K562 (cell line): ENCODE data around the gene AKNAD1. TPM values are rescaled to one million over a fixed set of nuclear protein-coding genes. Genes with fewer than 3 reads are reported as not detected.

ENCODE experiments used
- ATF7 ChIP-seq: fragments of 450-650 bp; IDR thresholded peaks from 2 replicates; pipeline ENCODE4 v1.7.1; 2014; ENCODE audit warnings: mild to moderate bottlenecking, moderate library complexity
- ELF1 ChIP-seq: fragments of 200-800 bp; sonication (Bioruptor generic); IDR thresholded peaks from 2 replicates; pipeline ENCODE4 v1.6.1; 2016; ENCODE audit warnings: missing genetic modification characterization, missing compliant biosample characterization
- ETS2 ChIP-seq: IDR thresholded peaks from 2 replicates; pipeline ENCODE4 v1.6.1; 2016; ENCODE audit warnings: borderline replicate concordance, missing genetic modification characterization, mild to moderate bottlenecking, moderate library complexity, missing compliant biosample characterization; ENCODE audit not compliant: poor library complexity, severe bottlenecking
- FOS ChIP-seq: IDR thresholded peaks from 3 replicates; pipeline ENCODE4 v1.6.1; 2011; ENCODE audit not compliant: insufficient read length; ENCODE audit errors: extremely low read depth
- HNRNPK ChIP-seq: fragments of 200-400 bp; formaldehyde crosslinking; IDR thresholded peaks from one replicate; pipeline ENCODE4 v1.6.1; 2018; ENCODE audit warnings: mild to moderate bottlenecking, low read depth, low read length; ENCODE audit not compliant: poor library complexity, severe bottlenecking
- IRF2 ChIP-seq: sonication (generic); formaldehyde crosslinking; IDR thresholded peaks from 2 replicates; pipeline ENCODE4 v1.8.1; 2022; ENCODE audit warnings: mild to moderate bottlenecking, missing genetic modification reagents
- PCBP2 ChIP-seq: fragments of 200-400 bp; formaldehyde crosslinking; IDR thresholded peaks from 2 replicates; pipeline ENCODE4 v1.6.1; 2018; ENCODE audit warnings: low read length, low read depth, mild to moderate bottlenecking, moderate library complexity; ENCODE audit not compliant: poor library complexity, severe bottlenecking
- PHF8 ChIP-seq: fragments of 200-600 bp; sonication (generic); IDR thresholded peaks from 2 replicates; pipeline ENCODE4 v1.6.1; 2012; ENCODE audit warnings: mixed run types, mild to moderate bottlenecking, inconsistent platforms, low read length, moderate library complexity, borderline replicate concordance
- POLR2H ChIP-seq: IDR thresholded peaks from 2 replicates; pipeline ENCODE4 v1.6.1; 2016; ENCODE audit warnings: missing genetic modification characterization, low read depth, mild to moderate bottlenecking, control low read depth, missing compliant biosample characterization, moderate library complexity
- SAP30 ChIP-seq: fragments of 200-600 bp; sonication (generic); IDR thresholded peaks from 2 replicates; pipeline ENCODE4 v1.6.1; 2012; ENCODE audit warnings: borderline replicate concordance, low read depth, mild to moderate bottlenecking, moderate library complexity, low read length, control low read depth, inconsistent platforms; ENCODE audit not compliant: insufficient read depth, poor library complexity, severe bottlenecking
- SMAD4 ChIP-seq: fragments of 250-450 bp; sonication (Bioruptor Pico); conservative IDR thresholded peaks from 2 replicates; pipeline ENCODE4 v1.8.0; 2021; ENCODE audit warnings: inconsistent platforms, mild to moderate bottlenecking, moderate library complexity
- SMARCC2 ChIP-seq: fragments of 450-650 bp; IDR thresholded peaks from 2 replicates; pipeline ENCODE4 v1.6.1; 2017; ENCODE audit warnings: antibody characterized with exemption, moderate library complexity, mild to moderate bottlenecking, low read depth
- TAL1 ChIP-seq: fragments of 450-650 bp; IDR thresholded peaks from 2 replicates; pipeline ENCODE4 v1.6.1; 2016; ENCODE audit warnings: mild to moderate bottlenecking
- TGIF2 ChIP-seq: sonication (generic); formaldehyde crosslinking; IDR thresholded peaks from 2 replicates; pipeline ENCODE4 v1.8.1; 2022; ENCODE audit warnings: mild to moderate bottlenecking, missing genetic modification reagents, moderate library complexity
- XRCC3 ChIP-seq: fragments of 450-650 bp; IDR thresholded peaks from 2 replicates; pipeline ENCODE4 v1.6.1; 2017; ENCODE audit warnings: mild to moderate bottlenecking, moderate library complexity
- ZNF175 ChIP-seq: fragments of 200-800 bp; sonication (Bioruptor generic); IDR thresholded peaks from 2 replicates; pipeline ENCODE4 v1.6.1; 2016; ENCODE audit warnings: low read depth, mild to moderate bottlenecking, missing genetic modification characterization, missing compliant biosample characterization
- ZNF384 ChIP-seq: IDR thresholded peaks from 2 replicates; pipeline ENCODE4 v1.6.1; 2012; ENCODE audit warnings: low read depth, low read length, improper control_type of control experiment
- ZNF785 ChIP-seq: fragments of 250-450 bp; sonication (Bioruptor Pico); IDR thresholded peaks from 2 replicates; pipeline ENCODE4 v1.4.0; 2020; ENCODE audit warnings: mild to moderate bottlenecking
- polyA plus RNA-seq, 8 experiments: library from polyadenylated mRNA; depleted of rRNA in 4 of 8; stranded (reverse) in 5 of 8; unstranded in 3 of 8; fragments of >200 nt; fragmentation: Nextera tagmentation in 2 of 8; fragmentation: Illumina TruSeq in 1 of 8; extraction: Ambion mirVana in 2 of 8; extraction: Trizol in 1 of 8; gene quantifications; 2 replicates each; pipeline versions ENCODE4 v1.2.1 to v1.2.3, GENCODE V29; 2011 to 2014; ENCODE audit warnings: inconsistent platforms in 1 of 8, missing spikeins in 1 of 8
- total RNA-seq, 7 experiments: library from RNA; depleted of rRNA in 6 of 7; stranded (reverse); fragments of >200 nt in 6 of 7; fragmentation: Illumina TruSeq in 2 of 7; extraction: Trizol in 2 of 7; gene quantifications; 2 replicates each; pipeline versions ENCODE4 v1.2.1 to v1.2.3, GENCODE V29; 2011 to 2021; ENCODE audit warnings: low replicate concordance in 1 of 7
- TF ChIP-seq, protein P1 (sequence below): fragments of 450-650 bp; IDR thresholded peaks from 2 replicates; pipeline ENCODE4 v1.6.1; 2016; ENCODE audit warnings: antibody characterized with exemption
- TF ChIP-seq, protein P2 (sequence below): fragments of 450-650 bp; conservative IDR thresholded peaks from 2 replicates; pipeline ENCODE4 v1.6.1; 2016; ENCODE audit warnings: missing genetic modification characterization, low read depth, mild to moderate bottlenecking, missing compliant biosample characterization, moderate library complexity
- TF ChIP-seq, protein P3 (sequence below): sonication (generic); formaldehyde crosslinking; IDR thresholded peaks from 2 replicates; pipeline ENCODE4 v1.8.0; 2022; ENCODE audit warnings: mild to moderate bottlenecking, missing genetic modification reagents

Gene AKNAD1
- total and polyA plus RNA-seq, 9 of the 15 experiments (the other 6 are each of a cell fraction or from before 2014, with no cell fraction given): 0.13 to 0.30 TPM; not detected in 7

DNA sequence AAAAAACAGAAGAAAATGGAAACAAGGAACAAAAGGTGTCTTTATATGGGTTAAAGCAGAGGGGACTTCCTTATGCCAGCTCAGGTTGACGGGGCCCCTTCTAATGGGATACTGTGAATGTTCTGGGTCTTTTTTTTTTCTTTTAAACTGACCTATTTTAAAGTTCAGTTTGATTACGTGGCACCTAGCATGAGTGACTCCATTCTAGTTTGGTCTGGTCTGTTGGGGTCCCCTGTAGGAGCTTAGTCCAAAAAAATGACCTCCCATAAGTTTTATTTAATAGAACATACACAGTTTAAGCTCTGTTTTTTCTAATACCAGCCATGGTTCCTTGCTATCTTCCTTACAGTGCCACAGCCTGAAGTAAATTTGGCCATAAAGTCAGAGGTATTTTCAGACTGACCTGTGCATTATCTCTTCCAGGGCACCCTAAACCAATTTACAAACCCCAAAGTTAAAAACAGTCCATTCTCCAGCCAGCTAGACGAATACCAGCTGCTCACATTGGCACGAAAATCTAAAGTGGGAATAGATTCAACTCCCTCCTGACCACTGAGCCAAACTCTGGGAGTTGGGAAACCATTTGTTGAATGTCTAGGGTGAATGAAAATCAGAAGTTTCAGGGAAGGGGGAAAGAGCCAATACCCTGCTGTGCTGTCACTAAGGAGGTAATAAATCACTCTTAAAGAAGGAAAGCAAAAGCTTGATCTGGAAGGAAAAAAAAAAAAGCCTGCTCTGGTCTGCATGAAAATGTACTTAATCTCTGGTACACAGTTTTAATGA is 42.4 kb downstream of the AKNAD1 start (continued):
- TF ChIP-seq ETS2 (tag) (no peak), ATF7 (no peak), SMAD4 (CRISPR knock-in tag) (peak; percentile 42; the same call in 1 of the 2 replicates), ZNF175 (CRISPR knock-in tag) (peak; percentile 52; the same call in 1 of the 2 replicates), TAL1 (no peak), TGIF2 (CRISPR knock-in tag) (no peak), ZNF384 (peak; percentile 83; the same call in 1 of the 2 replicates), HNRNPK (no peak), ELF1 (tag) (no peak), POLR2H (tag) (no peak), FOS (no peak), ZNF785 (CRISPR knock-in tag) (no peak), SAP30 (no peak), PHF8 (no peak), SMARCC2 (no peak), XRCC3 (no peak), PCBP2 (no peak), IRF2 (CRISPR knock-in tag) (no peak)
- TF ChIP-seq, protein P1, sequence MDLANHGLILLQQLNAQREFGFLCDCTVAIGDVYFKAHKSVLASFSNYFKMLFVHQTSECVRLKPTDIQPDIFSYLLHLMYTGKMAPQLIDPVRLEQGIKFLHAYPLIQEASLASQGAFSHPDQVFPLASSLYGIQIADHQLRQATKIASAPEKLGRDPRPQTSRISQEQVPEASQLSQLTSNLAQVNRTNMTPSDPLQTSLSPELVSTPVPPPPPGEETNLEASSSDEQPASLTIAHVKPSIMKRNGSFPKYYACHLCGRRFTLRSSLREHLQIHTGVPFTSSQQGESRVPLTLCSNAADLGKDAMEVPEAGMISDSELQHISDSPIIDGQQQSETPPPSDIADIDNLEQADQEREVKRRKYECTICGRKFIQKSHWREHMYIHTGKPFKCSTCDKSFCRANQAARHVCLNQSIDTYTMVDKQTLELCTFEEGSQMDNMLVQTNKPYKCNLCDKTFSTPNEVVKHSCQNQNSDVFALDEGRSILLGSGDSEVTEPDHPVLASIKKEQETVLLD: no peak
- TF ChIP-seq, protein P2, sequence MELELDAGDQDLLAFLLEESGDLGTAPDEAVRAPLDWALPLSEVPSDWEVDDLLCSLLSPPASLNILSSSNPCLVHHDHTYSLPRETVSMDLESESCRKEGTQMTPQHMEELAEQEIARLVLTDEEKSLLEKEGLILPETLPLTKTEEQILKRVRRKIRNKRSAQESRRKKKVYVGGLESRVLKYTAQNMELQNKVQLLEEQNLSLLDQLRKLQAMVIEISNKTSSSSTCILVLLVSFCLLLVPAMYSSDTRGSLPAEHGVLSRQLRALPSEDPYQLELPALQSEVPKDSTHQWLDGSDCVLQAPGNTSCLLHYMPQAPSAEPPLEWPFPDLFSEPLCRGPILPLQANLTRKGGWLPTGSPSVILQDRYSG (tag): peak; percentile 68; the same call in 1 of the 2 replicates
- TF ChIP-seq, protein P3, sequence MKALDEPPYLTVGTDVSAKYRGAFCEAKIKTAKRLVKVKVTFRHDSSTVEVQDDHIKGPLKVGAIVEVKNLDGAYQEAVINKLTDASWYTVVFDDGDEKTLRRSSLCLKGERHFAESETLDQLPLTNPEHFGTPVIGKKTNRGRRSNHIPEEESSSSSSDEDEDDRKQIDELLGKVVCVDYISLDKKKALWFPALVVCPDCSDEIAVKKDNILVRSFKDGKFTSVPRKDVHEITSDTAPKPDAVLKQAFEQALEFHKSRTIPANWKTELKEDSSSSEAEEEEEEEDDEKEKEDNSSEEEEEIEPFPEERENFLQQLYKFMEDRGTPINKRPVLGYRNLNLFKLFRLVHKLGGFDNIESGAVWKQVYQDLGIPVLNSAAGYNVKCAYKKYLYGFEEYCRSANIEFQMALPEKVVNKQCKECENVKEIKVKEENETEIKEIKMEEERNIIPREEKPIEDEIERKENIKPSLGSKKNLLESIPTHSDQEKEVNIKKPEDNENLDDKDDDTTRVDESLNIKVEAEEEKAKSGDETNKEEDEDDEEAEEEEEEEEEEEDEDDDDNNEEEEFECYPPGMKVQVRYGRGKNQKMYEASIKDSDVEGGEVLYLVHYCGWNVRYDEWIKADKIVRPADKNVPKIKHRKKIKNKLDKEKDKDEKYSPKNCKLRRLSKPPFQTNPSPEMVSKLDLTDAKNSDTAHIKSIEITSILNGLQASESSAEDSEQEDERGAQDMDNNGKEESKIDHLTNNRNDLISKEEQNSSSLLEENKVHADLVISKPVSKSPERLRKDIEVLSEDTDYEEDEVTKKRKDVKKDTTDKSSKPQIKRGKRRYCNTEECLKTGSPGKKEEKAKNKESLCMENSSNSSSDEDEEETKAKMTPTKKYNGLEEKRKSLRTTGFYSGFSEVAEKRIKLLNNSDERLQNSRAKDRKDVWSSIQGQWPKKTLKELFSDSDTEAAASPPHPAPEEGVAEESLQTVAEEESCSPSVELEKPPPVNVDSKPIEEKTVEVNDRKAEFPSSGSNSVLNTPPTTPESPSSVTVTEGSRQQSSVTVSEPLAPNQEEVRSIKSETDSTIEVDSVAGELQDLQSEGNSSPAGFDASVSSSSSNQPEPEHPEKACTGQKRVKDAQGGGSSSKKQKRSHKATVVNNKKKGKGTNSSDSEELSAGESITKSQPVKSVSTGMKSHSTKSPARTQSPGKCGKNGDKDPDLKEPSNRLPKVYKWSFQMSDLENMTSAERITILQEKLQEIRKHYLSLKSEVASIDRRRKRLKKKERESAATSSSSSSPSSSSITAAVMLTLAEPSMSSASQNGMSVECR (CRISPR knock-in tag): no peak
